HG02981 (cell line): Measurements from ENCODE around the gene TCF7L2.

Source experiments
- ATAC-seq: cut with Tn5 transposase; IDR thresholded peaks from one replicate; pipeline ENCODE4 v1.9.1; 2021; ENCODE audit warnings: mild to moderate bottlenecking, moderate library complexity; ENCODE audit not compliant: unreplicated experiment

TCF7L2 gene

GRCh38 chr10:113214331-113214730 is 264.3 kb downstream of the TCF7L2 start:
- no peak for ATAC-seq

- ATAC-seq = no peak
Measured at GRCh38 chr10:113216102-113216501, 266.1 kb downstream of the TCF7L2 start.
